Kidney (tissue), 14 donors: ENCODE data around the gene U2SURP. TPM values are rescaled to one million over a fixed set of nuclear protein-coding genes. Genes with fewer than 3 reads are reported as not detected.
A peak's percentile ranks its signal among the peaks of the same experiment; 100 is the strongest.

Experiments used
- DNase-seq, 5 donors: peaks; one replicate each; pipeline ENCODE4 v3.0.0-alpha.2; 2013 to 2020
- FAIRE-seq: peaks from 2 replicates; lab custom pipeline; 2012; peaks lifted over from hg19 to GRCh38; lab: Jason Lieb, UNC
- H3K27ac ChIP-seq, 2 donors: one replicate each; pipeline ENCODE4 v1.7.0; 2013; ENCODE audit warnings: low read depth in 2 of 2, low read length in 2 of 2, inconsistent platforms in 1 of 2
- H3K27me3 ChIP-seq: one replicate; pipeline ENCODE4 v1.7.1; 2013; ENCODE audit warnings: low read length, inconsistent platforms; ENCODE audit not compliant: control insufficient read depth, insufficient read depth
- H3K36me3 ChIP-seq, 3 donors: one replicate each; pipeline versions ENCODE4 v1.7.0 to v1.7.1; 2013; ENCODE audit warnings: low read length in 3 of 3, control low read depth in 1 of 3, inconsistent platforms in 1 of 3; ENCODE audit not compliant: insufficient read depth in 3 of 3, control insufficient read depth in 2 of 3
- H3K4me1 ChIP-seq, 3 donors: one replicate each; pipeline versions ENCODE4 v1.7.0 to v1.7.1; 2013; ENCODE audit warnings: low read length in 3 of 3, inconsistent platforms in 1 of 3, low read depth in 1 of 3; ENCODE audit not compliant: control insufficient read depth in 2 of 3, insufficient read depth in 2 of 3
- H3K4me3 ChIP-seq, 3 donors: one replicate each; pipeline versions ENCODE4 v1.7.0 to v1.8.1; 2013; ENCODE audit warnings: low read length in 3 of 3, control low read depth in 1 of 3, inconsistent platforms in 1 of 3
- H3K9ac ChIP-seq, 3 donors: one replicate each; pipeline versions ENCODE4 v1.7.0 to v1.7.1; 2013; ENCODE audit warnings: low read length in 3 of 3, control low read depth in 1 of 3, inconsistent platforms in 1 of 3
- H3K9me3 ChIP-seq, 3 donors: one replicate each; pipeline versions ENCODE4 v1.7.0 to v1.7.1; 2013; ENCODE audit warnings: low read length in 3 of 3, control low read depth in 1 of 3, inconsistent platforms in 1 of 3; ENCODE audit not compliant: control insufficient read depth in 2 of 3, insufficient read depth in 1 of 3
- intact Hi-C: fragments of 100-400 bp; cut with DNase I; formaldehyde crosslinking; loops from one replicate; pipeline ENCODE4 v1.11.1; 2022
- polyA plus RNA-seq: library from polyadenylated mRNA; stranded (reverse); fragments of 350-450 nt; fragmentation: Illumina TruSeq; extraction: RNeasy Lipid Tissue Mini Kit (QIAGEN cat#74804); gene quantifications from one replicate; pipeline ENCODE4 v1.2.3, GENCODE V29; 2014; ENCODE audit warnings: low read depth, low replicate concordance; ENCODE audit not compliant: insufficient read depth
- total RNA-seq: library from RNA; stranded (reverse); fragmentation: NEBNext Ultra II Directional; extraction: Animal tissue kit (Norgen Biotek cat#: 25700); gene quantifications from one replicate; pipeline ENCODE4 v1.2.1, GENCODE V29; 2021
- TF ChIP-seq, protein P1 (sequence below): IDR thresholded peaks from 3 replicates; pipeline ENCODE4 v1.5.1; 2012; ENCODE audit warnings: mild to moderate bottlenecking, moderate library complexity, borderline replicate concordance; ENCODE audit not compliant: insufficient read depth; ENCODE audit errors: extremely low read depth
- donor health status: control.
- donor health status: control.
- donor health status: control.
- donor health status: control.
- donor health status: control.
- donor health status: DM: yes; HTN: yes; CAD: no.
- donor health status: Normal renal cell carcinoma (clear cell type).

The U2SURP gene
- total and polyA plus RNA-seq, 2 donors from 2014 or later: 23.0 to 97.7 TPM

- no peaks in the 10 kb centered on the region for H3K27me3 ChIP-seq
- DNase-seq (peak in 3 of 5 donors; percentile 43 to 53 (median 46)), FAIRE-seq (no peak)
- H3K36me3 ChIP-seq: no peaks in the 10 kb centered on the region
- intact Hi-C loops: loop anchor here (10.0 kb wide), 1 partner anchor 413 kb away; no protein-coding TSS in a partner anchor
- no peak overlapping the region for H3K9ac ChIP-seq
- TF ChIP-seq, protein P1, sequence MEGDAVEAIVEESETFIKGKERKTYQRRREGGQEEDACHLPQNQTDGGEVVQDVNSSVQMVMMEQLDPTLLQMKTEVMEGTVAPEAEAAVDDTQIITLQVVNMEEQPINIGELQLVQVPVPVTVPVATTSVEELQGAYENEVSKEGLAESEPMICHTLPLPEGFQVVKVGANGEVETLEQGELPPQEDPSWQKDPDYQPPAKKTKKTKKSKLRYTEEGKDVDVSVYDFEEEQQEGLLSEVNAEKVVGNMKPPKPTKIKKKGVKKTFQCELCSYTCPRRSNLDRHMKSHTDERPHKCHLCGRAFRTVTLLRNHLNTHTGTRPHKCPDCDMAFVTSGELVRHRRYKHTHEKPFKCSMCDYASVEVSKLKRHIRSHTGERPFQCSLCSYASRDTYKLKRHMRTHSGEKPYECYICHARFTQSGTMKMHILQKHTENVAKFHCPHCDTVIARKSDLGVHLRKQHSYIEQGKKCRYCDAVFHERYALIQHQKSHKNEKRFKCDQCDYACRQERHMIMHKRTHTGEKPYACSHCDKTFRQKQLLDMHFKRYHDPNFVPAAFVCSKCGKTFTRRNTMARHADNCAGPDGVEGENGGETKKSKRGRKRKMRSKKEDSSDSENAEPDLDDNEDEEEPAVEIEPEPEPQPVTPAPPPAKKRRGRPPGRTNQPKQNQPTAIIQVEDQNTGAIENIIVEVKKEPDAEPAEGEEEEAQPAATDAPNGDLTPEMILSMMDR: no peak
- H3K9me3 ChIP-seq: no peaks in the 10 kb centered on the region
- peak overlapping the region; percentile 11 to 33 for H3K27ac ChIP-seq
- H3K4me1 ChIP-seq: peaks cover 0 to 8% (median 8%) of the 10 kb centered on the region in 3 donors
- no peak overlapping the region for H3K4me3 ChIP-seq
Observed at GRCh38 chr3:142997330-142997729, 4.0 kb upstream of the U2SURP start.

- TF ChIP-seq, protein P1: no peak
- Histone ChIP-seq H3K36me3 (no peaks in the 10 kb centered on the region), H3K27ac (no peak overlapping the region), H3K9ac (no peak overlapping the region), H3K4me3 (no peak overlapping the region), H3K9me3 (no peaks in the 10 kb centered on the region), H3K4me1 (peaks cover 0 to 16% (median 16%) of the 10 kb centered on the region in 3 donors), H3K27me3 (no peaks in the 10 kb centered on the region)
- DNase-seq (no peak), FAIRE-seq (no peak)
- intact Hi-C loops: loop anchor here (10.0 kb wide), 1 partner anchor 414 kb away; no protein-coding TSS in a partner anchor
Observed at GRCh38 chr3:142998439-142998838, 2.9 kb upstream of the U2SURP start.

- H3K9ac ChIP-seq: no peak overlapping the region
- no peaks in the 10 kb centered on the region for H3K36me3 ChIP-seq
- H3K4me1 ChIP-seq: peaks cover 0 to 16% (median 16%) of the 10 kb centered on the region in 3 donors
- no peaks in the 10 kb centered on the region for H3K27me3 ChIP-seq
- DNase-seq (peak in 3 of 5 donors; percentile 12 to 63 (median 50)), FAIRE-seq (no peak)
- intact Hi-C loops: loop anchor here (10.0 kb wide), 1 partner anchor 415 kb away; no protein-coding TSS in a partner anchor
- peak overlapping the region; percentile 76 to 95 for H3K27ac ChIP-seq
- peak overlapping the region in 1 of 3 donors; percentile 93 for H3K4me3 ChIP-seq
- no peaks in the 10 kb centered on the region for H3K9me3 ChIP-seq
- TF ChIP-seq, protein P1: no peak
Observed at GRCh38 chr3:142999881-143000280, 1.5 kb upstream of the U2SURP start.

DNA sequence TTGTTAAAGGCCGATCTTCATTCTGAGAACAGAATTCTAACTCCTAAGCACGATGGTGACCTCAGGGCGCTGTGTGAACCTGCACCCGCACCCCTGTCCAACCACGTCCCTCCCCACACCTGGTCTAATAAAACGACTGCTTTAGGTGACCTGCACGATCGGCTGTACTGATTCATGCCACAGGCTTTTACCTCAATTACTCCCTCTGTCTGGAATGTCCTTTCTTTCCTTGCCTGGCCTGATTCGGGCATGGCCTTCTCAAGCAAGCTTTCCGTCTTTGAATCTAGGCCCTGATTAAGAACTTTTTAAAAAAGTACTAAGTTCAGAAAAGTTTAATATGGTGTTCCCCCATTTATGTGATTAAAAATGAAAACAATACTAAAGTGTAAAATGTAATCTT, 842 bp upstream of the U2SURP start:
- H3K4me3 ChIP-seq: peak overlapping the region; percentile 93 to 99 (median 93)
- no peaks in the 10 kb centered on the region for H3K36me3 ChIP-seq
- TF ChIP-seq, protein P1: no peak
- H3K27ac ChIP-seq: peak overlapping the region; percentile 86 to 95
- H3K9me3 ChIP-seq: no peaks in the 10 kb centered on the region
- peak overlapping the region; percentile 74 to 97 (median 93) for H3K9ac ChIP-seq
- H3K4me1 ChIP-seq: peaks cover 0 to 16% (median 16%) of the 10 kb centered on the region in 3 donors
- DNase-seq (peak in 4 of 5 donors; percentile 21 to 63 (median 62)), FAIRE-seq (no peak)
- intact Hi-C loops: no loop called here
- H3K27me3 ChIP-seq: no peaks in the 10 kb centered on the region
